ENCODE measurements around the gene MRPL37.

Gene MRPL37

DNA sequence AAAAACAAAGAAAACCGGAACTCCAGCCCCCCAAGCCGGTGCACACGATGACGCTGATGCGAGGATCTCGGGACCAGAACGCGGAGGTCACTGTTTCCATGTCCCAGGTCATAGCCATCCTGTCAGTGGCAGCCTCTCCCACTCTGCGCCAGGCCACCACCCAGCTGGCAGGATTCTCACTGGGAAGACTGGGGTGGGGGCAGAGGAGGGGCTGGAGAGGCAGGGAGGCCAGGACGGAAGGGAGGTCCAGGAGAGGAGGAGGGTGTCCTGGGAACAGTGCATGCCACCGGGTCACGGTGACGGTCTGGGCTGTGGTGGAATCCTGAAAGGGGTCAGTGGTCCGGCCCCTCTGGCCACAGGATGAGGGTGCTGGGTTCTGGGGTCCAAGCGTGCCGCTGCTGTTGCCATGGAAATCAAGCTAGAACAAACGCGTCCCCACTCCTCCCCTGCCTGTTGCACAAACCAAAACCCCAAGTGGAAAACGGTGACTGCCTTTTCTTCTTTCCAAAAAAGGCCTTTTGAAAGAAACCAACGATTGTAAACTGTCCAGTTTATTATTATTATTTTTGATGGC lies 26.1 kb downstream of the MRPL37 start:
- in situ Hi-C loops (cut with HindIII; ENCODE audit: low pct_ligation_motif_present, low sequenced_read_pairs) = no loop called here
- H3K4me3 ChIP-seq (ENCODE audit: low read depth, low read length) = no peak overlapping the region
- peaks cover 5% of the 10 kb centered on the region for H3K36me3 ChIP-seq (replicated peaks)
- TF ChIP-seq, protein P1, sequence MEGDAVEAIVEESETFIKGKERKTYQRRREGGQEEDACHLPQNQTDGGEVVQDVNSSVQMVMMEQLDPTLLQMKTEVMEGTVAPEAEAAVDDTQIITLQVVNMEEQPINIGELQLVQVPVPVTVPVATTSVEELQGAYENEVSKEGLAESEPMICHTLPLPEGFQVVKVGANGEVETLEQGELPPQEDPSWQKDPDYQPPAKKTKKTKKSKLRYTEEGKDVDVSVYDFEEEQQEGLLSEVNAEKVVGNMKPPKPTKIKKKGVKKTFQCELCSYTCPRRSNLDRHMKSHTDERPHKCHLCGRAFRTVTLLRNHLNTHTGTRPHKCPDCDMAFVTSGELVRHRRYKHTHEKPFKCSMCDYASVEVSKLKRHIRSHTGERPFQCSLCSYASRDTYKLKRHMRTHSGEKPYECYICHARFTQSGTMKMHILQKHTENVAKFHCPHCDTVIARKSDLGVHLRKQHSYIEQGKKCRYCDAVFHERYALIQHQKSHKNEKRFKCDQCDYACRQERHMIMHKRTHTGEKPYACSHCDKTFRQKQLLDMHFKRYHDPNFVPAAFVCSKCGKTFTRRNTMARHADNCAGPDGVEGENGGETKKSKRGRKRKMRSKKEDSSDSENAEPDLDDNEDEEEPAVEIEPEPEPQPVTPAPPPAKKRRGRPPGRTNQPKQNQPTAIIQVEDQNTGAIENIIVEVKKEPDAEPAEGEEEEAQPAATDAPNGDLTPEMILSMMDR (IDR thresholded peaks at IDR 0.05; ENCODE audit: low read depth, low read length, missing control alignments) = no peak
- DNase-seq = no peak
- no peak overlapping the region for H3K27ac ChIP-seq
- no peaks in the 10 kb centered on the region for H3K27me3 ChIP-seq (replicated peaks)

DNA sequence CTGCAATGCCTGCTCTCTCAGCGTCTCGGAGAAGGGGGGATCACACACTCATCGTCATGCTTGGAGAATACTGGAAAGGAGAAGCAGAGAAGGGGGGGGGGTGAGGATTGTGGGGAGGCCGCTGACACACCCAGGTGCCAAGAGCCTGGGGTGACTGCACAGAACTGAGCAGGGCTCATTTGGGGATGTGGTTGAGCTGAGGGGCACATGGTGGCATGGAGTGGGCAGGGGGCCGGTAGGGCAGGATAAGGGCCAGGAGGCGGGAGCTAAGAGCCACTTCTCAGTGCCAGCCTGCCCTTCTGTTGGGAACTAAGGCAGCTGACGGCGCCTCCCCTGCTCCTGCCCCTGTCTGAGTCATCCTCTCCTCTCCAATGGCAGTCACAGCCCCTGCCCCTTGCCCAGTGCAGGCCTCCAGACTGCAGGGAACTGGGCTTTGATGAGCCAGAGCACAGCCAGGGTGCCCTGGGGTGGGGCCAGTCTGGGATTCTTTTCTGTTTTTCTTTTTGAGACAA lies 27.2 kb downstream of the MRPL37 start:
- no peak overlapping the region for H3K27ac ChIP-seq
- no peaks in the 10 kb centered on the region for H3K36me3 ChIP-seq (replicated peaks)
- H3K4me3 ChIP-seq (ENCODE audit: low read depth, low read length) = no peak overlapping the region
- TF ChIP-seq, protein P1 (IDR thresholded peaks at IDR 0.05; ENCODE audit: low read depth, low read length, missing control alignments) = no peak
- DNase-seq = no peak
- H3K27me3 ChIP-seq (replicated peaks) = no peaks in the 10 kb centered on the region
- in situ Hi-C loops (cut with HindIII; ENCODE audit: low pct_ligation_motif_present, low sequenced_read_pairs) = no loop called here

DNA sequence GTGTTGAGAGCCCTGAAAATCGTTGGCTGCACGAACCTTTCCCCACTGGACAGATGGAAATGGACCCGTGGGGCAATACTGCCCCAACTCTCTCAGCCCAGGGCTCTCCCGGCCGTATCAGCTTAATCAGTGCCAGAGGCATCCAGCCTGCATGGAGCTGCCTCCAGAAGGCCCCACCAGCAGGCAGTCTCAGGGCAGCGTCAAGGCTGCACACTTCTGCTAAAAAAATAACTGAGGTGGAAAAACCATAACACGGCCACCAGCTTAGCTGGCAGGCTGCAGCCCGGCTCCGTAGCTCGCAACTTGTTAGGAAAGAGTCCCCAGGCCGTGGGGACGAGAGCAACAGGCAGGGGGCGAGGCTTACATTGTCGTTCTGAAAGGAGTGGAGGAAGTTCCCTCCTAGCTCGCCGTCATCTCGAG lies 27.9 kb downstream of the MRPL37 start:
- Histone ChIP-seq H3K27me3 (replicated peaks) (no peaks in the 10 kb centered on the region), H3K4me3 (ENCODE audit: low read depth, low read length) (no peak overlapping the region), H3K36me3 (replicated peaks) (no peaks in the 10 kb centered on the region), H3K27ac (no peak overlapping the region)
- no peak for DNase-seq
- in situ Hi-C loops (cut with HindIII; ENCODE audit: low pct_ligation_motif_present, low sequenced_read_pairs) = no loop called here
- TF ChIP-seq, protein P1 (IDR thresholded peaks at IDR 0.05; ENCODE audit: low read depth, low read length, missing control alignments) = peak; percentile 31

DNA sequence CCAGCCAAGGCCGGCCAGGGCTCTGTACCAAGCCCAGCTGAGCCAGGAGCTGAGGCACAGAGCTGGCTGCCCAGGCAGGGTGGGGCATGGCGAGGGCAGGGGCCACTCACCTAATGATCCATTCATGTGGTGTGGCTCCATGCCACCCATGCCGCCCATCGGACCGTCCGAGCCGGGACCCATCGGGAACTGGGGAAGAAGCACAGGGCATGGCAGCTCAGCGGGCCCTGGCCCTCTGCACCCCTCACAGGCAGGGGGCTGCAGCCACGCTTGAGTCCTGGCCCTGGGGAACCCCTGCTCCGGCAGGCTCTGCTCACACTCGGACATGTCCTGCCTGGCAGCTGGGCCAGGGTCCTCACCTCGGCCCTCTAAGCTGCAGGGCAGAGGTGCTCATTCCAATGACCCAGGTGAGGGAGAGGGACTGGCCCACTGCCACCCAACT lies 28.7 kb downstream of the MRPL37 start:
- Histone ChIP-seq H3K36me3 (replicated peaks) (no peaks in the 10 kb centered on the region), H3K4me3 (ENCODE audit: low read depth, low read length) (no peak overlapping the region), H3K27me3 (replicated peaks) (no peaks in the 10 kb centered on the region), H3K27ac (no peak overlapping the region)
- in situ Hi-C loops (cut with HindIII; ENCODE audit: low pct_ligation_motif_present, low sequenced_read_pairs) = no loop called here
- DNase-seq = no peak
- TF ChIP-seq, protein P1 (IDR thresholded peaks at IDR 0.05; ENCODE audit: low read depth, low read length, missing control alignments) = no peak

DNA sequence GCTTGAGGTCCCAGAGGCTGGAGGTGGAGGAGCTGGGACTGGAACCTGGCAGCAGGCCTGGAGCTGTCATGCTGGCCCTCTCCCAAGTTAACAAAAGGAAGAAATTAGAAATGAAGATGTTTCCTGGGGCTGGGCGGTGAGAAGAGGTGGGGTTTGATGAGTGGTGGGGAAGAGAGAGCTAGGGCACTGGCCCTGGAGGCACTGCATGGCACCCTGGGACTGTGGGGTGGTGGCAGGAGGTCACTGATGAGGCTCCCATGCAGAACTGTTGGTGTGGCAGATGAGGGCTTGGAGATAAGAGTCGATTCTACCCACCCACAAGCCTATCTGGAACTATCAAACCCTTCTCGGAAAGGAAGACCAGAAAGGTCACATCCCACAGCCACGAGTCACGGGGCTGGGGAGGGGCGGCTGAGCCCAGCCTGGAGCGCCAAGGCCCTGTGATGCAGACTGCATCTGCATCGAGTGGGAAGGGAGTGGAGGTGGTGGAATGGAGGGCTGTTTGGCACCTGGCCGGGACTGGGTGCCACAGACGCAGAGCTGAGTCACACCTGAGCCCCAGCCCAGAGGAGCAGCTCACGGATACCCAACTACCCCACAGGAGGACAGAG lies 29.4 kb downstream of the MRPL37 start:
- H3K4me3 ChIP-seq (ENCODE audit: low read depth, low read length) = no peak overlapping the region
- no peak for DNase-seq
- no peak overlapping the region for H3K27ac ChIP-seq
- H3K27me3 ChIP-seq (replicated peaks) = no peaks in the 10 kb centered on the region
- TF ChIP-seq, protein P1 (IDR thresholded peaks at IDR 0.05; ENCODE audit: low read depth, low read length, missing control alignments) = no peak
- H3K36me3 ChIP-seq (replicated peaks) = no peaks in the 10 kb centered on the region
- in situ Hi-C loops (cut with HindIII; ENCODE audit: low pct_ligation_motif_present, low sequenced_read_pairs) = no loop called here
